Measurements from ENCODE around the gene SLC38A8.

DNA sequence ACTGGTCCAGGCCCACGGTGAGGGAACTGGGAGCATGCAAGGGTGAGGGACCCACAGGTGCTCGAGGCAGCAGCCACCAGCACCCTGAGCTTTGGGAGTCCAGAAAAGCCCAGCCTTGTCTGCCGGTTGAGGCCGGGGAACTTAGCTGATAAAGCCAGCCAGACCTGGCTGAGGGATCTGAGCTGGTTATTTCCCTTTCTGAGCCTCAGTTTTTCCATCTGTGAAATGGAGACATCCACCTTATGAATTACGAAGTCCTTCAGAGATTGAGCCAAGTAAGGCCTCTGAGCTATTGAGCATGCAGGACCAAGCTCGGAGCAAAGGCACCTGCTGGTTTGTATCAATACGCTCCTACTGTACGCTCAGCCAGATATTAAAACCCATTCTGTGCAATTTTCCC is 60.8 kb downstream of the SLC38A8 start:
- TF ChIP-seq, protein P1, sequence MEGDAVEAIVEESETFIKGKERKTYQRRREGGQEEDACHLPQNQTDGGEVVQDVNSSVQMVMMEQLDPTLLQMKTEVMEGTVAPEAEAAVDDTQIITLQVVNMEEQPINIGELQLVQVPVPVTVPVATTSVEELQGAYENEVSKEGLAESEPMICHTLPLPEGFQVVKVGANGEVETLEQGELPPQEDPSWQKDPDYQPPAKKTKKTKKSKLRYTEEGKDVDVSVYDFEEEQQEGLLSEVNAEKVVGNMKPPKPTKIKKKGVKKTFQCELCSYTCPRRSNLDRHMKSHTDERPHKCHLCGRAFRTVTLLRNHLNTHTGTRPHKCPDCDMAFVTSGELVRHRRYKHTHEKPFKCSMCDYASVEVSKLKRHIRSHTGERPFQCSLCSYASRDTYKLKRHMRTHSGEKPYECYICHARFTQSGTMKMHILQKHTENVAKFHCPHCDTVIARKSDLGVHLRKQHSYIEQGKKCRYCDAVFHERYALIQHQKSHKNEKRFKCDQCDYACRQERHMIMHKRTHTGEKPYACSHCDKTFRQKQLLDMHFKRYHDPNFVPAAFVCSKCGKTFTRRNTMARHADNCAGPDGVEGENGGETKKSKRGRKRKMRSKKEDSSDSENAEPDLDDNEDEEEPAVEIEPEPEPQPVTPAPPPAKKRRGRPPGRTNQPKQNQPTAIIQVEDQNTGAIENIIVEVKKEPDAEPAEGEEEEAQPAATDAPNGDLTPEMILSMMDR (IDR thresholded peaks at IDR 0.05; ENCODE audit: low read depth, low read length) = no peak
- no peak for TF ChIP-seq POLR2A (IDR thresholded peaks at IDR 0.05; ENCODE audit: extremely low read depth, insufficient read length)
